GM23248 (cell line): ENCODE measurements around the gene MAP3K4. TPM values are rescaled to one million over a fixed set of nuclear protein-coding genes. Genes with fewer than 3 reads are reported as not detected.

ENCODE experiments used
- DNase-seq: peaks from one replicate; pipeline ENCODE4 v3.0.0-alpha.2; 2015
- H2AFZ ChIP-seq: fragments of 200-600 bp; sonication (generic); 2 replicates; pipeline ENCODE4 v1.6.1; 2016; ENCODE audit warnings: antibody characterized with exemption
- H3F3A ChIP-seq: fragments of 200-600 bp; sonication (generic); 2 replicates; pipeline ENCODE4 v1.6.1; 2016; ENCODE audit warnings: mild to moderate bottlenecking, antibody characterized with exemption, mixed run types; ENCODE audit not compliant: insufficient read depth
- H3K27ac ChIP-seq: fragments of 200-600 bp; sonication (generic); 2 replicates; pipeline ENCODE4 v1.5.1; 2016; ENCODE audit warnings: mild to moderate bottlenecking
- H3K27me3 ChIP-seq: fragments of 200-600 bp; sonication (generic); replicated peaks from 2 replicates; pipeline ENCODE4 v1.6.1; 2016; ENCODE audit warnings: mild to moderate bottlenecking; ENCODE audit not compliant: insufficient read depth
- H3K36me3 ChIP-seq: fragments of 200-600 bp; sonication (generic); 2 replicates; pipeline ENCODE4 v1.6.1; 2016; ENCODE audit warnings: low read depth, mild to moderate bottlenecking
- H3K4me1 ChIP-seq: fragments of 200-600 bp; sonication (generic); 2 replicates; pipeline ENCODE4 v1.6.1; 2016; ENCODE audit warnings: mild to moderate bottlenecking; ENCODE audit not compliant: insufficient read depth
- H3K4me2 ChIP-seq: fragments of 200-600 bp; sonication (generic); one replicate; pipeline ENCODE4 v1.6.1; 2016; ENCODE audit warnings: mild to moderate bottlenecking; ENCODE audit not compliant: unreplicated experiment
- H3K4me3 ChIP-seq: fragments of 200-600 bp; sonication (generic); 2 replicates; pipeline ENCODE4 v1.5.1; 2016; ENCODE audit warnings: mild to moderate bottlenecking
- H3K79me2 ChIP-seq: fragments of 200-600 bp; sonication (generic); 2 replicates; pipeline ENCODE4 v1.6.1; 2016; ENCODE audit warnings: mild to moderate bottlenecking; ENCODE audit not compliant: insufficient read depth
- H3K9ac ChIP-seq: fragments of 200-600 bp; sonication (generic); 2 replicates; pipeline ENCODE4 v1.6.1; 2016; ENCODE audit warnings: mild to moderate bottlenecking
- H3K9me2 ChIP-seq: fragments of 200-600 bp; sonication (generic); 2 replicates; pipeline ENCODE4 v1.6.1; 2016; ENCODE audit warnings: mixed run types, mild to moderate bottlenecking, moderate library complexity; ENCODE audit not compliant: insufficient read depth
- H3K9me3 ChIP-seq: fragments of 200-600 bp; sonication (generic); one replicate; pipeline ENCODE4 v1.6.1; 2017; ENCODE audit warnings: low read depth
- H4K20me1 ChIP-seq: fragments of 200-600 bp; sonication (generic); 2 replicates; pipeline ENCODE4 v1.6.0; 2016; ENCODE audit not compliant: insufficient read depth
- EZH2 ChIP-seq: fragments of 200-600 bp; sonication (generic); IDR thresholded peaks from 2 replicates; pipeline ENCODE4 v1.6.1; 2018; ENCODE audit warnings: antibody characterized with exemption, mild to moderate bottlenecking; ENCODE audit not compliant: insufficient read depth, poor library complexity, severe bottlenecking
- EZH2phosphoT487 ChIP-seq: fragments of 200-600 bp; sonication (generic); IDR thresholded peaks from 2 replicates; pipeline ENCODE4 v1.6.1; 2018; ENCODE audit warnings: antibody characterized with exemption, moderate library complexity, mild to moderate bottlenecking, low read depth; ENCODE audit not compliant: insufficient read depth
- WGBS, 2 experiments: methylation state at CpG; one replicate each; pipeline ENCODE4 v1.1.6; 2015 to 2017; ENCODE audit warnings: low lambda C conversion rate in 2 of 2, low coverage in 1 of 2; ENCODE audit errors: missing lambda C conversion rate in 2 of 2; 5-methylcytosine and 5-hydroxymethylcytosine counted together
- in situ Hi-C: fragments of 300-500 bp; cut with MboI; formaldehyde crosslinking; loops from 2 replicates; pipeline ENCODE4 v1.15.0; 2020
- polyA plus RNA-seq: library from polyadenylated mRNA; unstranded; fragments of >200 nt; fragmentation: Nextera tagmentation; extraction: Ambion mirVana; gene quantifications from 2 replicates; pipeline ENCODE4 v1.2.1, GENCODE V29; 2016
- total RNA-seq: library from RNA; depleted of rRNA; stranded (reverse); fragments of >200 nt; shearing (Covaris generic); gene quantifications from 2 replicates; pipeline ENCODE4 v1.2.3, GENCODE V29; 2014

MAP3K4 gene
- total and polyA plus RNA-seq, 2 experiments from 2014 or later = 13.0 to 26.2 TPM

- peaks cover 6% of the 10 kb centered on the region; the same call in 1 of the 2 replicates for H3K9me2 ChIP-seq
- H3K9ac ChIP-seq = no peak overlapping the region
- DNase-seq = no peak
- H3K27ac ChIP-seq = no peak overlapping the region
- H3K4me3 ChIP-seq = no peak overlapping the region
- peaks cover 13% of the 10 kb centered on the region; the same call in 1 of the 2 replicates for H3K36me3 ChIP-seq
- H3K27me3 ChIP-seq = no peaks in the 10 kb centered on the region
- no peaks in the 10 kb centered on the region for H3K9me3 ChIP-seq
- H3K4me1 ChIP-seq = peaks cover 13% of the 10 kb centered on the region
- TF ChIP-seq EZH2phosphoT487 = no peak
- no peaks in the 10 kb centered on the region for H4K20me1 ChIP-seq
- peaks cover 18% of the 10 kb centered on the region; the same call in 1 of the 2 replicates for H3F3A ChIP-seq
- in situ Hi-C loops = no loop called here
- peaks cover 92% of the 10 kb centered on the region for H3K79me2 ChIP-seq
- 98 to 100% methylated on average over 2 of the region's 2 CpGs for WGBS, 2 experiments
- H3K4me2 ChIP-seq = no peak overlapping the region
- H2AFZ ChIP-seq = no peak overlapping the region
Observed at GRCh38 chr6:161053103-161053502, 61.5 kb downstream of the MAP3K4 start.

- Histone ChIP-seq H3K36me3 (peaks cover 10% of the 10 kb centered on the region; the same call in 1 of the 2 replicates), H3K79me2 (peaks cover 97% of the 10 kb centered on the region), H2AFZ (no peak overlapping the region), H3K9me3 (no peaks in the 10 kb centered on the region), H3K9ac (no peak overlapping the region), H3K9me2 (peaks cover 6% of the 10 kb centered on the region; the same call in 1 of the 2 replicates), H3K27me3 (no peaks in the 10 kb centered on the region), H4K20me1 (no peaks in the 10 kb centered on the region), H3K4me2 (no peak overlapping the region), H3K27ac (no peak overlapping the region), H3K4me1 (peaks cover 11% of the 10 kb centered on the region), H3F3A (peaks cover 6% of the 10 kb centered on the region; the same call in 1 of the 2 replicates), H3K4me3 (no peak overlapping the region)
- no peak for DNase-seq
- in situ Hi-C loops = no loop called here
- no peak for TF ChIP-seq EZH2phosphoT487
- no peak for TF ChIP-seq EZH2
Observed at GRCh38 chr6:161054876-161055275, 63.3 kb downstream of the MAP3K4 start.

GRCh38 chr6:161056451-161056850 is 64.9 kb downstream of the MAP3K4 start:
- DNase-seq = no peak
- Histone ChIP-seq H3K9me3 (no peaks in the 10 kb centered on the region), H3K27me3 (no peaks in the 10 kb centered on the region), H3K9me2 (peaks cover 6% of the 10 kb centered on the region; the same call in 1 of the 2 replicates), H3K9ac (no peak overlapping the region), H2AFZ (no peak overlapping the region), H3K27ac (no peak overlapping the region), H3K79me2 (peaks cover 97% of the 10 kb centered on the region), H3F3A (peaks cover 6% of the 10 kb centered on the region; the same call in 1 of the 2 replicates), H3K36me3 (0 out of 2 replicates have a peak, but pooled peaks cover 5% of the 10 kb centered on the region), H3K4me1 (peaks cover 11% of the 10 kb centered on the region), H4K20me1 (no peaks in the 10 kb centered on the region), H3K4me3 (no peak overlapping the region), H3K4me2 (no peak overlapping the region)
- TF ChIP-seq EZH2phosphoT487 (no peak), EZH2 (no peak)
- WGBS, 2 experiments = 98 to 99% methylated on average over 4 of the region's 4 CpGs
- in situ Hi-C loops = no loop called here

GRCh38 chr6:161057103-161058091 is 65.8 kb downstream of the MAP3K4 start:
- WGBS, 2 experiments = 74% methylated on average over 11 of the region's 11 CpGs
- DNase-seq = no peak
- Histone ChIP-seq H3F3A (peaks cover 6% of the 10 kb centered on the region; the same call in 1 of the 2 replicates), H3K9me3 (no peaks in the 10 kb centered on the region), H3K36me3 (0 out of 2 replicates have a peak, but pooled peaks cover 2% of the 10 kb centered on the region), H2AFZ (no peak overlapping the region), H3K79me2 (peaks cover 99% of the 10 kb centered on the region), H3K4me3 (no peak overlapping the region), H4K20me1 (no peaks in the 10 kb centered on the region), H3K4me1 (peaks cover 11% of the 10 kb centered on the region), H3K9me2 (peaks cover 6% of the 10 kb centered on the region; the same call in 1 of the 2 replicates), H3K27ac (no peak overlapping the region), H3K4me2 (no peak overlapping the region), H3K27me3 (no peaks in the 10 kb centered on the region), H3K9ac (no peak overlapping the region)
- in situ Hi-C loops = no loop called here
- no peak for TF ChIP-seq EZH2
- no peak for TF ChIP-seq EZH2phosphoT487
